ENCODE data around the gene VCL.

DNA sequence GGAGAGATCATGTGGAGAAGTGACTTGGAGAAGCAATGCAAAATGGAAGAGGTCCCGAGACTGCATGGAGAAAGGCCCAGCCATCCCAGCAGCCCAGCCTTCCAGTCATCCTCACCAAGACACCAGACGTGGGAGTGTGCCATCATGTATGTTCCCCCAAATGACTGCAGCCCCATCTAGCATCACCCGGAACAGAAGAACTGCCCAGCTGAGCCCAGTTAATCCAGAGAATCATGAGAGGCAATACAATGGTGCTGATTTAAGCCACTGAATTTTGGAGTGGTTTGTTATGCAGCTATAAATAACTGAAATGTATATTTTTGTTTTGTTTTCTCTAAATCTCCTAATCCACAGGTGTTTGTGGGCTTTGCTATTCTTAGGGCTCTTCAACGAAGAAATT, 22.5 kb upstream of the VCL start:
- TF ChIP-seq, protein P1, sequence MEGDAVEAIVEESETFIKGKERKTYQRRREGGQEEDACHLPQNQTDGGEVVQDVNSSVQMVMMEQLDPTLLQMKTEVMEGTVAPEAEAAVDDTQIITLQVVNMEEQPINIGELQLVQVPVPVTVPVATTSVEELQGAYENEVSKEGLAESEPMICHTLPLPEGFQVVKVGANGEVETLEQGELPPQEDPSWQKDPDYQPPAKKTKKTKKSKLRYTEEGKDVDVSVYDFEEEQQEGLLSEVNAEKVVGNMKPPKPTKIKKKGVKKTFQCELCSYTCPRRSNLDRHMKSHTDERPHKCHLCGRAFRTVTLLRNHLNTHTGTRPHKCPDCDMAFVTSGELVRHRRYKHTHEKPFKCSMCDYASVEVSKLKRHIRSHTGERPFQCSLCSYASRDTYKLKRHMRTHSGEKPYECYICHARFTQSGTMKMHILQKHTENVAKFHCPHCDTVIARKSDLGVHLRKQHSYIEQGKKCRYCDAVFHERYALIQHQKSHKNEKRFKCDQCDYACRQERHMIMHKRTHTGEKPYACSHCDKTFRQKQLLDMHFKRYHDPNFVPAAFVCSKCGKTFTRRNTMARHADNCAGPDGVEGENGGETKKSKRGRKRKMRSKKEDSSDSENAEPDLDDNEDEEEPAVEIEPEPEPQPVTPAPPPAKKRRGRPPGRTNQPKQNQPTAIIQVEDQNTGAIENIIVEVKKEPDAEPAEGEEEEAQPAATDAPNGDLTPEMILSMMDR (IDR thresholded peaks at IDR 0.05; ENCODE audit: insufficient read depth, low read length, poor library complexity, severe bottlenecking) = no peak
- TF ChIP-seq EZH2phosphoT487 (conservative IDR thresholded peaks at IDR 0.05; ENCODE audit: low read length) = no peak
